Stimulated activated naive CD8-positive, alpha-beta T cell treated with anti-CD3 and anti-CD28 coated beads, Interleukin-15, amount 100 ng/mL, for 72 hours (primary cell): Measurements from ENCODE around the gene GRB7.
"Not testable (repeated sequence)": the region's sequence is repeated elsewhere in the genome, so short reads cannot be mapped to it uniquely, and the experiment has no call there.

Experiments used
- ATAC-seq: fragments of 150-1000 bp; cut with Tn5 transposase; 2 replicates; pipeline ENCODE4 v1.10.0; 2021; ENCODE audit warnings: mild to moderate bottlenecking, moderate library complexity
- DNase-seq, 2 donors: peaks; one replicate each; pipeline ENCODE4 v3.0.0; 2021 to 2022
- H3K27ac Mint-ChIP-seq, 2 donors: one replicate each; pipeline ENCODE4 v1.8.0; 2022; ENCODE audit warnings: mild to moderate bottlenecking in 2 of 2, mixed read lengths in 2 of 2, moderate library complexity in 2 of 2
- H3K27me3 Mint-ChIP-seq: one replicate; pipeline ENCODE4 v1.8.0; 2022; ENCODE audit warnings: mixed read lengths
- H3K4me1 Mint-ChIP-seq: one replicate; pipeline ENCODE4 v1.8.0; 2022; ENCODE audit warnings: mild to moderate bottlenecking, mixed read lengths
- H3K4me3 Mint-ChIP-seq, 2 donors: one replicate each; pipeline ENCODE4 v1.8.0; 2022; ENCODE audit warnings: mild to moderate bottlenecking in 2 of 2, mixed read lengths in 2 of 2, moderate library complexity in 1 of 2
- H3K9me3 Mint-ChIP-seq, 2 donors: one replicate each; pipeline ENCODE4 v1.8.0; 2022; ENCODE audit warnings: mixed read lengths in 2 of 2

GRB7 gene

GRCh38 chr17:39704821-39705551 is 32.8 kb upstream of the GRB7 start:
- H3K4me3 Mint-ChIP-seq, result no peak overlapping the region
- peaks cover 35% of the 10 kb centered on the region for H3K4me1 Mint-ChIP-seq
- no peak for DNase-seq
- H3K9me3 Mint-ChIP-seq, result no peaks in the 10 kb centered on the region
- H3K27ac Mint-ChIP-seq, result no peak overlapping the region
- ATAC-seq, result no peak
- peaks cover 35% of the 10 kb centered on the region for H3K27me3 Mint-ChIP-seq

DNA sequence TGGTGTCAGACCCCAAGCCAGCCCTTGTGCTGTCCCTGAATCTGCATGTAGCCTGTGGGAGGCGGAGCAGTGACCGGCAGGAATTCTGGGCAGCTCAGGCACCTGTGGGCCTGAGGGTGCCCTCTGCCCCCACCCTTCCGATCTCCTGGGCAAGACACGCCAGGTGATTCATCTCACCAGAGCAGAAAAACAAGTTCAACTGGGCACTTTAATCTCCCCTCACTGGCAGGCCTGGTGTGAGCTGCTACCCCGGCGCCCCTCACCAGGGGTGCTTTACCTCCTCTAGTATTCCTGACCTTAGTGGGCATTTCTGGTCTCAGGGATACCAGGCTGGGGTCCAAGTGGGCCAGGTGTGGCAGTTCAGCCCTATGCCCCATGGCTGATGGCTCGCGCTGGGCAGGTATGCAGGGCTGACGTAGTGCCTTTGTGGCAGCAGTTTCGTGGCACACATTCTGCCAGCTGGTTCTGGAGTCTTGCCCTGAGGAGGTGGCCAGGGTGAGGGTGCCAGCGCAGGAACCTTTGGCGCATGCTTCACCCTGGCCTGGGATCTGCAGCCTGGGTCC is 31.9 kb upstream of the GRB7 start:
- Mint-ChIP-seq H3K27ac (no peak overlapping the region), H3K4me3 (no peak overlapping the region), H3K9me3 (no peaks in the 10 kb centered on the region), H3K27me3 (peaks cover 26% of the 10 kb centered on the region), H3K4me1 (peaks cover 27% of the 10 kb centered on the region)
- ATAC-seq (no peak), DNase-seq (no peak)

DNA sequence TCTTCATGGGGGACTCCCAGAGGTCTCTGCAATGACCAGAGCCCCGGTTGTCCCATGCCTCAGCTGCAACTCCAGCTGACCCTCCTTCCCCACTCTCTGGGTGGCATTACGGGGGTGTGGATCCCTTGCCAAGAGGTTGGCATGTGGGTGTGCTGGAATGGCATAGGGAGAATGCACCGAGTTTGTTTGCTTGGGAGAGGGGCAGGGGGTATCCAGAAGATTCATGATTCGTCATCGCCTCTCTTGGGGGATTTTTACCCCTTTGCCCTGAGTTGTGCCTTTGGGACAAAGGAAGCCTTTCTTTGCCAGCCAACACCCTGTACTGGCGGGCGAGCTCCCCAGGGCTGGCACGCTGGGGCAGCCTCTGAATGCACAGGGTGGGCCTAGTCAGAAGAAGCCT is 31.4 kb upstream of the GRB7 start:
- ATAC-seq (no peak), DNase-seq (no peak)
- Mint-ChIP-seq H3K4me3 (no peak overlapping the region), H3K9me3 (no peaks in the 10 kb centered on the region), H3K27ac (no peak overlapping the region), H3K4me1 (peaks cover 24% of the 10 kb centered on the region), H3K27me3 (peaks cover 21% of the 10 kb centered on the region)

DNA sequence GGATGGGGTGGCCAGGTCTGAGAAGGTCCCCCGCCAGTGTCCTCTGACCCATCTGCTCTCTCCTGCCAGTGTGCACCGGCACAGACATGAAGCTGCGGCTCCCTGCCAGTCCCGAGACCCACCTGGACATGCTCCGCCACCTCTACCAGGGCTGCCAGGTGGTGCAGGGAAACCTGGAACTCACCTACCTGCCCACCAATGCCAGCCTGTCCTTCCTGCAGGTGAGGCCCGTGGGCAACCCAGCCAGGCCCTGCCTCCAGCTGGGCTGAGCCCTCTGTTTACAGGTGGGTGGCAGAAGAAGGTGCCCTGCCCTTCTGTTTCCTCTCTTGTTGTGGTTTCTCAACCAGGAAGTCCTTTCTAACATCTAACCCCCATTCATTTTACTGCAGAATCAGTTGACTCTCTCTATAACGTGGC is 30.8 kb upstream of the GRB7 start:
- Mint-ChIP-seq H3K4me1 (peaks cover 24% of the 10 kb centered on the region), H3K27ac (peak overlapping the region in 1 of 2 donors; percentile 62), H3K4me3 (no peak overlapping the region), H3K9me3 (no peaks in the 10 kb centered on the region), H3K27me3 (peaks cover 16% of the 10 kb centered on the region)
- ATAC-seq, result peak; percentile 44
- no peak for DNase-seq

DNA sequence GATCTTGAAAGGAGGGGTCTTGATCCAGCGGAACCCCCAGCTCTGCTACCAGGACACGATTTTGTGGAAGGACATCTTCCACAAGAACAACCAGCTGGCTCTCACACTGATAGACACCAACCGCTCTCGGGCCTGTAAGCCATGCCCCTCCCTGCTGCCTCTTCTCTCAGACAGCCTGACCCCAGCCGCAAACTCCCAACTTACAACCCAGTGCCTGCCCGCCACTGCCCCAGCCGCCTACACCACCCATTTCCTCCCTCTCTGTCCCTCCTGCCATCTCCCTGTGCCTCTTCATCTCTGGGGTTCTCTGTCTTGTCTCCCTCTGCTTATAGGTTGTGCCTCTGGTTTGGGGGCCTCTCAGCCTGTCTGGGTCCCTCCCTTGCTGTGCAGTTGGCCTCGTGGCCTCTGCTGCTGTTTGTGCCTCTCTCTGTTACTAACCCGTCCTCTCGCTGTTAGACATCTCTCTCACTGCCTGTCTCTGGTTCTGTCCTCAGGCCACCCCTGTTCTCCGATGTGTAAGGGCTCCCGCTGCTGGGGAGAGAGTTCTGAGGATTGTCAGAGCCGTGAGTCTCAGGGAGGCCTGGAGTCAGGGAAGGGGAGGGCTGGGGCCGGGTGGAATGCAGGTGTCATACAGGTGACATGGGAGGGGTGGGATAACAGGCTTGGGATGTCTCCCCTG is 28.3 kb upstream of the GRB7 start:
- Mint-ChIP-seq H3K27me3 (no peaks in the 10 kb centered on the region), H3K4me1 (peaks cover 15% of the 10 kb centered on the region), H3K9me3 (no peaks in the 10 kb centered on the region), H3K27ac (no peak overlapping the region), H3K4me3 (no peak overlapping the region)
- DNase-seq (no peak), ATAC-seq (peak; percentile 35)

- Mint-ChIP-seq H3K27ac (no peak overlapping the region), H3K4me3 (no peak overlapping the region), H3K4me1 (peaks cover 15% of the 10 kb centered on the region), H3K27me3 (no peaks in the 10 kb centered on the region), H3K9me3 (no peaks in the 10 kb centered on the region)
- DNase-seq (no peak), ATAC-seq (no peak)
Measured at GRCh38 chr17:39709998-39710964, 27.5 kb upstream of the GRB7 start.

DNA sequence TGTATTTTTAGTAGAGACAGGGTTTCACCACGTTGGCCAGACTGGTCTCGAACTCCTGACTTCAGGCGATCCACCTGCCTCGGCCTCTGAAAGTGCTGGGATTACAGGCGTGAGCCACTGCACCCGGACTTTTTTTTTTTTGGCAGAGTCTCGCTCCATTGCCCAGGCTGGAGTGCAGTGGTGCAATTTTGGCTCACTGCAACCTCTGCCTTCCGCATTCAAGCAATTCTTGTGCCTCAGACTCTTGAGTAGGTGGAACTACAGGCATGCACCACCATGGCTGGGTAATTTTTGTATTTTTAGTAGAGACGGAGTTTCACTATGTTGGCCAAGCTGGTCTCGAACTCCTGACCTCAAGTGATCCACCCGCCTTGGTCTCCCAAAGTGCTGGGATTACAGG is 26.7 kb upstream of the GRB7 start:
- H3K27ac Mint-ChIP-seq, ATAC-seq, H3K27me3 Mint-ChIP-seq, H3K4me3 Mint-ChIP-seq, DNase-seq, H3K9me3 Mint-ChIP-seq: not testable (repeated sequence)
- peaks cover 15% of the 10 kb centered on the region for H3K4me1 Mint-ChIP-seq

DNA sequence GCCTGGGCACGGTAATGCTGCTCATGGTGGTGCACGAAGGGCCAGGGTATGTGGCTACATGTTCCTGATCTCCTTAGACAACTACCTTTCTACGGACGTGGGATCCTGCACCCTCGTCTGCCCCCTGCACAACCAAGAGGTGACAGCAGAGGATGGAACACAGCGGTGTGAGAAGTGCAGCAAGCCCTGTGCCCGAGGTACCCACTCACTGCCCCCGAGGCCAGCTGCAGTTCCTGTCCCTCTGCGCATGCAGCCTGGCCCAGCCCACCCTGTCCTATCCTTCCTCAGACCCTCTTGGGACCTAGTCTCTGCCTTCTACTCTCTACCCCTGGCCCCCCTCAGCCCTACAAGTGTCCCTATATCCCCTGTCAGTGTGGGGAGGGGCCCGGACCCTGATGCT is 25.9 kb upstream of the GRB7 start:
- no peaks in the 10 kb centered on the region for H3K27me3 Mint-ChIP-seq
- DNase-seq, result no peak
- peaks cover 9% of the 10 kb centered on the region for H3K4me1 Mint-ChIP-seq
- H3K27ac Mint-ChIP-seq, result no peak overlapping the region
- ATAC-seq, result no peak
- no peaks in the 10 kb centered on the region for H3K9me3 Mint-ChIP-seq
- H3K4me3 Mint-ChIP-seq, result no peak overlapping the region

DNA sequence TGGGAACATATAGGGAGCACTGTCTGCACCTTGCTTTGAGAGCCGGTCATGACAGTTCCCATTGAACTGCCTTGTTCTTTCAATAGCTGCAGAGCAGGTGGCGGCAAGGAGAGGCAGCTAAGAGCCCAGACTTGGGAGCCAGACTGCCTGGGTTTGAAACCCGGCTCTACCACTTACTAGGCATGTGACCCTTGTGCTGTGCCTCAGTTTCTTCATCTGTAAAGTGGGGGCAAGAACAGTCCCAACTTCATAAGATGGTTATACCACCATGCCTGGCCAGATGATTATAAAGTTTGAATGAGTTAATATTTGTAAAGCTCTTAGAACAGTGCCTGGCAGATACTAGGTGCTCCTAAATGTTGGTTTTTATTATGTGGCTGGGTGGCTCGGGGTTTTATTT is 23.5 kb upstream of the GRB7 start:
- Mint-ChIP-seq H3K4me3 (no peak overlapping the region), H3K9me3 (no peaks in the 10 kb centered on the region), H3K4me1 (no peaks in the 10 kb centered on the region), H3K27me3 (no peaks in the 10 kb centered on the region), H3K27ac (no peak overlapping the region)
- DNase-seq, result no peak
- ATAC-seq, result no peak

GRCh38 chr17:39715375-39716072 is 22.2 kb upstream of the GRB7 start:
- Mint-ChIP-seq H3K9me3 (no peaks in the 10 kb centered on the region), H3K4me1 (no peaks in the 10 kb centered on the region), H3K4me3 (no peak overlapping the region), H3K27ac (no peak overlapping the region), H3K27me3 (no peaks in the 10 kb centered on the region)
- no peak for DNase-seq
- ATAC-seq, result no peak

- DNase-seq, result no peak
- H3K4me1 Mint-ChIP-seq, result no peaks in the 10 kb centered on the region
- peak overlapping the region in 1 of 2 donors; percentile 42 for H3K27ac Mint-ChIP-seq
- H3K4me3 Mint-ChIP-seq, result no peak overlapping the region
- no peaks in the 10 kb centered on the region for H3K27me3 Mint-ChIP-seq
- no peaks in the 10 kb centered on the region for H3K9me3 Mint-ChIP-seq
- ATAC-seq, result no peak
Measured at GRCh38 chr17:39716073-39716818, 21.5 kb upstream of the GRB7 start.

DNA sequence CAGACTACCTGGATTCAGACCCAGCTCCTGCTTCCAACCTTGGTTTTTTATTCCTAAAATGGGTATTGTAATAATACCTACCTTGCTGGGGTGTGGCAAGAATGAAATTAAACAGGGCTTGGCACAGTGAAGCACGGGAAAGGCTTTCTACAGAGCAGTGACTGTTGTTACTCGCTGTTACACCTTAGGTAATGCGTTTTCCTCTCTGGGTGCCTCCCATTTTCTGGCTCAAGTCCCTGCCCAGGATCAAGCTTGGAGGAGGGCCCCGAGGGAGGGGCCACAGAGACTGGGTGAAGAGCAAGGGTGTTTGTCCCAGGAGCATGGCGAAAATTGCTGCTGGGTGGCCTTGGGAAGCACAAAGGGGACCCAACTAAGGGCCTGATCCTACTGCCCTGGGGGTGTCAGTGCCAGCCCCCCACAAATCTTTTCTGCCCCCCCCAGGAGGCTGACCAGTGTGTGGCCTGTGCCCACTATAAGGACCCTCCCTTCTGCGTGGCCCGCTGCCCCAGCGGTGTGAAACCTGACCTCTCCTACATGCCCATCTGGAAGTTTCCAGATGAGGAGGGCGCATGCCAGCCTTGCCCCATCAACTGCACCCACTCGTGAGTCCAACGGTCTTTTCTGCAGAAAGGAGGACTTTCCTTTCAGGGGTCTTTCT is 20.7 kb upstream of the GRB7 start:
- Mint-ChIP-seq H3K9me3 (no peaks in the 10 kb centered on the region), H3K4me3 (no peak overlapping the region), H3K27ac (peak overlapping the region in 1 of 2 donors; percentile 37), H3K27me3 (no peaks in the 10 kb centered on the region), H3K4me1 (no peaks in the 10 kb centered on the region)
- ATAC-seq, result no peak
- no peak for DNase-seq

GRCh38 chr17:39717660-39718059 is 20.1 kb upstream of the GRB7 start:
- Mint-ChIP-seq H3K4me1 (no peaks in the 10 kb centered on the region), H3K4me3 (no peak overlapping the region), H3K27me3 (no peaks in the 10 kb centered on the region), H3K9me3 (no peaks in the 10 kb centered on the region), H3K27ac (no peak overlapping the region)
- ATAC-seq (no peak), DNase-seq (no peak)
